22Rv1 (cell line): ENCODE results near the gene SHBG.

Experiments used
- CTCF ChIP-seq: fragments of 450-650 bp; IDR thresholded peaks from 2 replicates; pipeline ENCODE4 v1.5.1; 2017; ENCODE audit warnings: mild to moderate bottlenecking
- ZFX ChIP-seq: fragments of 450-650 bp; IDR thresholded peaks from 2 replicates; pipeline ENCODE4 v1.6.1; 2017; ENCODE audit warnings: antibody characterized with exemption, borderline replicate concordance

DNA sequence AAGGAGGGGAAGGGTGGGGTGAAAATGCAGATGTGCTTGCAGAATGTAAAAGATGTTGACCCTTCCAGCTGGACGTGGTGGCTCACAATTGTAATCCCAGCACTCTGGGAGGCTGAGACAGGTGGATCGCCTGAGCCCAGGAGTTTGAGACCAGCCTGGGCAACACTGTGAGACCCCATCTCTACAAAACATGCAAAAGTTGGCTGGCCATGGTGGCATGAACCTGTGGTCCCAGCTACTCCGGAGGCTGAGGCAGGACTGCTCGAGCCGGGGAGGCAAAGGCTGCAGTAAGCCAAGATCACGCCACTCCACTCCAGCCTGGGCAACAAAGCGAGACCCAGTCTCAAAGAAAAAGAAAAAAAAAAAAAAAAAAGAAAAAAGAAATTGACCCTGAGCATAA is 38.5 kb downstream of the SHBG start:
- TF ChIP-seq CTCF = no peak
- no peak for TF ChIP-seq ZFX
